GM12872 (cell line): Measurements from ENCODE around the gene PTPRE.

Source experiments
- TF ChIP-seq, protein P1 (sequence below): IDR thresholded peaks from 3 replicates; pipeline ENCODE4 v1.5.1; 2011; ENCODE audit warnings: low read depth, mild to moderate bottlenecking, low read length, moderate library complexity; ENCODE audit not compliant: insufficient read depth

Gene PTPRE

DNA sequence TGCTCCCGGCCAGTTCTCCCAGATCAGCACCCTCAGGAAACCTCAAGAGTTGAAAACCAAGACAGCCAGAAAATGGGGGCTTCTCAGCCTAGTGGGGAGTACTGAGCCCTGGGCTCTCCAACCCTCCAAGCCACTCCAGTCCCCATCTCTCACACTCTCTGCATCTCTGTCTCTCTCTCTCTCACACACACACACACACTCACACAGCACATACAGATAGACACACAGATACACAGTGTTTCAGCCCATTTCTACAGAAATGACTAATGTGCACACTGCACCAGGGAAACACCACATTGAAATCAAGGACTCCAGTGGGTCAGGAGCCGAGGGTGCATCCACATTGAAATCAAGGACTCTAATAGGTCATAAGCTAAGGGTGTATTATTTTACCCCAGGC, 111.8 kb downstream of the PTPRE start:
- TF ChIP-seq, protein P1, sequence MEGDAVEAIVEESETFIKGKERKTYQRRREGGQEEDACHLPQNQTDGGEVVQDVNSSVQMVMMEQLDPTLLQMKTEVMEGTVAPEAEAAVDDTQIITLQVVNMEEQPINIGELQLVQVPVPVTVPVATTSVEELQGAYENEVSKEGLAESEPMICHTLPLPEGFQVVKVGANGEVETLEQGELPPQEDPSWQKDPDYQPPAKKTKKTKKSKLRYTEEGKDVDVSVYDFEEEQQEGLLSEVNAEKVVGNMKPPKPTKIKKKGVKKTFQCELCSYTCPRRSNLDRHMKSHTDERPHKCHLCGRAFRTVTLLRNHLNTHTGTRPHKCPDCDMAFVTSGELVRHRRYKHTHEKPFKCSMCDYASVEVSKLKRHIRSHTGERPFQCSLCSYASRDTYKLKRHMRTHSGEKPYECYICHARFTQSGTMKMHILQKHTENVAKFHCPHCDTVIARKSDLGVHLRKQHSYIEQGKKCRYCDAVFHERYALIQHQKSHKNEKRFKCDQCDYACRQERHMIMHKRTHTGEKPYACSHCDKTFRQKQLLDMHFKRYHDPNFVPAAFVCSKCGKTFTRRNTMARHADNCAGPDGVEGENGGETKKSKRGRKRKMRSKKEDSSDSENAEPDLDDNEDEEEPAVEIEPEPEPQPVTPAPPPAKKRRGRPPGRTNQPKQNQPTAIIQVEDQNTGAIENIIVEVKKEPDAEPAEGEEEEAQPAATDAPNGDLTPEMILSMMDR: no peak

DNA sequence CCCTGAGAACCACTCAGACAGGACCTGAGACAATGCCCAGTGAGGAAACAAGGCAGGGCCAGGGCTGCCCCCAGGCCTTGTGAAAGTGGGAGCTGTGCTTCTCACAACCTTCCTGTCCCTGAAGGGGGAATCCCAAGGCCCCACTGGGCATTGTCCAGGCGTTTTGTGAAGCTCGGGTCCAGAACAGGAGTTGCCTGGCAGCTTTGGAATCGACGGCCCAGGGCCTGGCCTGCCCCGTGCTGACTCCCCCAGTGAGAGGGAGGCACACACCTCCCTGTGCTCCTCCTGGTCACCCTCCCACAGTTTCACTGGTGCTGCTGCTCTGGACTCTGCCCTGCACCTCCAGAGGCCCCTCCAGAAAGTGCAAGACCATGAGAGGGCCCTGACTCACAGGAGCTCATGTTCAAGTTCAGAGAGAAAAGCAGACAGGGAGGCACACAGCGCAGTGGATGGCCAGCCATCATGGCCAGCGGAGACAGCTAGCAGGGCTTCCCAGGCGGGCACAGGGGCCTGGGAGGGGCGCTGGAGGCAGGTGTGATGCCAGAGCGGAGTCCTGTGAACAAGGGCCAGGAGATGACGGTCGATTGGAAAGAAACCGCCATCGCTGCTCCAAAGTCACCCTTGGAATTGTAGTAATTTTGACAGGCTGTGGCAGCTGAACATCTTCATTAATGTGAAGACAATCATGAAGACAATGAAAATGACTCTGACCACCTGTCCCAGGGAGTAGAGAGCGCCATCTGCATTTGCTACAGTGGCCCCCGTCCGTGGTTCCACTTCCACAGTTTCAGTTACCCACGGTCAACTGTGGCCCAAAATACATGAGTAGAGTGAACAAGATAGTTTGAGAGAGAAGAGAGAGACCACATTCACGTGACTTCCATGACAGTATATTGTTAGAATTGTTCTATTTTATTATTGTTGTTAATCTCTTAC, 115.6 kb downstream of the PTPRE start:
- TF ChIP-seq, protein P1: no peak

DNA sequence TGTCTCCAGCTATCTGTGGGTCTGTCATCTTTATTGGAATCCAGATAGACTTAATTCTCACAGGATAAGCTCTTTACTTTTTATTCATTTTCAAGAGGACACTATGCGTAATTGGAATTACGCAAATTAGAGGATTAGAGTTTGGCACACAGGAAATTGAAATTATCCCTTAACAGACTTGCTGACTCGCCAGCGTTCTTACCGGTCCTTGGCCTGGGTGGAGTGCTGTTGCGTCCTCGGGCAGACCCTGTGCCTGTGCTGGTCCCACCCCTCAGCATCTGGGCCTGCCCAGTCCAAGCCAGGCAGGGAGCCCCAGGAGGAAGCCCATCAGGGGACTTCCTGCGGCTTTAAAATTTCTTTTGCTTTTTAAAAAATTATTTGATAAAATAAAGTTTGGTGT, 117.5 kb downstream of the PTPRE start:
- TF ChIP-seq, protein P1: no peak

DNA sequence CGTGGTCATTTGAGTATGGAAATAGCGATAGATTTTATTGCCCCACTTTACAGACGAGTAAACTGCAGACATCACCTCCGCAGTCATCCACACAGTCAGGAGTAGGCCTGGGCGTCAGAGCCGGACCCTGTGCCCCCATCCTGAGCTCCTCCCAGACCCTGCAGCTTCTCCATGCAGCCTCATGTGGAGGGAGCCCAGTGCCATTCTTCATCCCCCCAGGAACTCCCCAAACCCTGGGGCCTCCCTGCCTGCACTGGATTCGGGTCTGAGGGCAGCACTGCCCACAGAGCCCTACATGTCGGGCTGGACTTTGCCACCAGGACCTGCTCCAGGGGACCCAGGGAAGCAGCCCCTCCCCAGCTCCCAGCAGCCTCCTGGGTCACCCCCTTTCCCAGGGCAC, 118.5 kb downstream of the PTPRE start:
- TF ChIP-seq, protein P1: no peak

DNA sequence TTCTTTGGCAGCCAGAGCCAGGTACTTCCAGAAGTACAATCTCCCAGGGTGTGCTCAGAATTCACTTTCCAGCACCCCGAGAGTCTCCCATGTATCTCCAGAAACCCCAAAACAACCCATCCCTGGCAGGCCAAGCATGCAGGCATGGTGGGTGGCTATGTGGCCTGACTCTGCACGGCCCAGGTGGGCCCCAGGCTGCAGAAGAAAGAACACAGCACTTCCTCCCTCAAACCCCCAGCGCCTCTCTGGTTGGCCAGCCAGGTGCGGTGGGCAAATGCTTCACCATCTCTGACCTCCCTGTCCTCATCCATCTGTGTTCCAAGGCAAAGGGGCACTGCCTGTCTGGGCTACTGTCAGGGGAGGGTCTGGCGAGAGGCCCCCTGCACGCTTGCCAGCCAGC, 119.0 kb downstream of the PTPRE start:
- TF ChIP-seq, protein P1: no peak

DNA sequence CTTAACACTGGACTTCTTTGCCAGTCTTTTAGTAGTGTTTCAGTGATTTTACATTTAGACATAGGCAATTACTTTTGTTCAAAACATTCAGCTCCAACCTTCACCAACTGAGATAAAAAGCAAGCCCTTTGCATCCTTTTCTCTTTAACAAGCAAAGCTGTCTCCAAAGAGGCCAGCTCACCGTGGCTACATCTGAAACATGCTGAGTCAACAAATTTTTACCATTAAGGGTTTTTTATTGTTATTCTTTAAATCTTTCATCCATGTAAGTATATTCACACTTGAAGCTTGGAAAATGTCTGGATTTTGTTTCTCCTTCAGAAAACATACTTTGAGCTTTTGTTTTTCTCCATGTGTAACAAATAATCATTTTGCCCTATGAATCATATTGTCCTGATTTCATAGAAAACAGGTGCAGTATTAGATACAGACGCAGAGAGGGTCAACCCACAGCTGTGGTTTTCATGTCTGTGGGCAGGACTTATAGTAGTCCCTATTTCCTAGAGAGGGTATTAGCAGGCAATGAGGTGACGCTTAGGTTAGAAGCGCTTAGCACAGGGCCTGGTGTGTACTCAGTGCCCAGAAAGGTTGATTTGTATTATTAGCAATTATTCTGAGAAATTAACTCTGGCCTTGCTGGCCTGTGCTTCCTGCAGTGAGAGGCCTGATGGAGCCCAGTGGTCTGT, 119.9 kb downstream of the PTPRE start:
- TF ChIP-seq, protein P1: no peak

DNA sequence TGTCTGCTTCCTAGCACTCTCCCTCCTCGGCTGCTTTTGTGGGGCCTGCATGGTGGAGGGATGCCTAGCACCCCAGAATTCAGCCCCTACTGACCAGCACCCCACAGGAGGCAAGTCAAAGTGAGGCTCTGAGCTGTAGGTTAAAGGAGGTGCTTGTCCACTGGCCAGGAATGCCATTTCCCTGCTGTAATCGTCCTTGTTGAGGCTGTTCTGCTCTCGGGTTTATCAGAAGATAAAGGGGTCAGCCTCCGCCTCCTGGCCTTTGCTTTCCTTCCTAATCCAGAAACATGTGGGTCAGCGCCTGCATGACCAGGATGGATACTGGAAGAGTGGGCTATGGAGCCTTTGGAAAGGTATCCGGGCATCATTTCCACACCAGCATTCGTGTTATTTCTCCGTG, 120.4 kb downstream of the PTPRE start:
- TF ChIP-seq, protein P1: no peak
